Ishikawa (cell line): ENCODE data around the gene ZNF143.

ENCODE experiments used
- CEBPB ChIP-seq: IDR thresholded peaks from 2 replicates; pipeline ENCODE4 v1.6.1; 2012
- EGR1 ChIP-seq: IDR thresholded peaks from 2 replicates; pipeline ENCODE4 v1.6.1; 2012
- EP300 ChIP-seq: IDR thresholded peaks from 2 replicates; pipeline ENCODE4 v1.6.1; 2012; ENCODE audit warnings: borderline replicate concordance
- FOXM1 ChIP-seq: IDR thresholded peaks from 2 replicates; pipeline ENCODE4 v1.6.1; 2012; ENCODE audit warnings: low read depth, borderline replicate concordance
- RAD21 ChIP-seq: IDR thresholded peaks from 2 replicates; pipeline ENCODE4 v1.6.1; 2012; ENCODE audit warnings: low read depth
- TAF1 ChIP-seq: IDR thresholded peaks from 2 replicates; pipeline ENCODE4 v1.6.1; 2012; ENCODE audit warnings: low read depth, mild to moderate bottlenecking
- TCF12 ChIP-seq: IDR thresholded peaks from 2 replicates; pipeline ENCODE4 v1.6.1; 2012; ENCODE audit warnings: low read depth
- TEAD4 ChIP-seq: IDR thresholded peaks from 2 replicates; pipeline ENCODE4 v1.6.1; 2012
- YY1 ChIP-seq: IDR thresholded peaks from 2 replicates; pipeline ENCODE4 v1.6.1; 2012; ENCODE audit warnings: low read depth
- ZBTB7A ChIP-seq: IDR thresholded peaks from 2 replicates; pipeline ENCODE4 v1.6.1; 2012; ENCODE audit warnings: low read depth
- TF ChIP-seq, protein P1 (sequence below): IDR thresholded peaks from 2 replicates; pipeline ENCODE4 v1.6.1; 2012; ENCODE audit warnings: low read depth, mild to moderate bottlenecking
- TF ChIP-seq, protein P2 (sequence below): IDR thresholded peaks from 2 replicates; pipeline ENCODE4 v1.6.1; 2012
- TF ChIP-seq, protein P3 (sequence below): IDR thresholded peaks from 2 replicates; pipeline ENCODE4 v1.6.1; 2012

DNA sequence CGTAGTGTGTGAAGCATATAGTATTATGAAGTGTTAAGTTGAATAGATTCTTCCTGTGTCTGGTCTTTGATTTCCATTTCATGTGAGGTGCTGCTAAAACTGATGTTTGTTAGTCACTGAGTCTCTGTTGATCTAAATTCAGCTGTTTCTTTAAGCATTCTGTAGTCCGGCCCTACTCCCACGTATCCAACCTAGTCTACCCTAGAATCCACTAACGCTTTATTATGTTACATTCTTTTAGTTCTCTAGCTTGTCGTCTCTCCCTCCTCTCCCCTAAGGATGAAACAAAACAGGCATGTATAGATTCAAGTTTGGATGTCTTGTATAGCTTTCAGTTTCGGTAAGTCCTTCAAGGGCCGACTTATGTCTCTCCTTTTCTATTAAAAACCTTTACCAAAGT is 116.7 kb downstream of the ZNF143 start:
- TF ChIP-seq TAF1 (no peak), ZBTB7A (no peak), EP300 (no peak), FOXM1 (no peak), YY1 (no peak), TCF12 (no peak), RAD21 (no peak), CEBPB (no peak), EGR1 (no peak), TEAD4 (no peak)
- TF ChIP-seq, protein P1, sequence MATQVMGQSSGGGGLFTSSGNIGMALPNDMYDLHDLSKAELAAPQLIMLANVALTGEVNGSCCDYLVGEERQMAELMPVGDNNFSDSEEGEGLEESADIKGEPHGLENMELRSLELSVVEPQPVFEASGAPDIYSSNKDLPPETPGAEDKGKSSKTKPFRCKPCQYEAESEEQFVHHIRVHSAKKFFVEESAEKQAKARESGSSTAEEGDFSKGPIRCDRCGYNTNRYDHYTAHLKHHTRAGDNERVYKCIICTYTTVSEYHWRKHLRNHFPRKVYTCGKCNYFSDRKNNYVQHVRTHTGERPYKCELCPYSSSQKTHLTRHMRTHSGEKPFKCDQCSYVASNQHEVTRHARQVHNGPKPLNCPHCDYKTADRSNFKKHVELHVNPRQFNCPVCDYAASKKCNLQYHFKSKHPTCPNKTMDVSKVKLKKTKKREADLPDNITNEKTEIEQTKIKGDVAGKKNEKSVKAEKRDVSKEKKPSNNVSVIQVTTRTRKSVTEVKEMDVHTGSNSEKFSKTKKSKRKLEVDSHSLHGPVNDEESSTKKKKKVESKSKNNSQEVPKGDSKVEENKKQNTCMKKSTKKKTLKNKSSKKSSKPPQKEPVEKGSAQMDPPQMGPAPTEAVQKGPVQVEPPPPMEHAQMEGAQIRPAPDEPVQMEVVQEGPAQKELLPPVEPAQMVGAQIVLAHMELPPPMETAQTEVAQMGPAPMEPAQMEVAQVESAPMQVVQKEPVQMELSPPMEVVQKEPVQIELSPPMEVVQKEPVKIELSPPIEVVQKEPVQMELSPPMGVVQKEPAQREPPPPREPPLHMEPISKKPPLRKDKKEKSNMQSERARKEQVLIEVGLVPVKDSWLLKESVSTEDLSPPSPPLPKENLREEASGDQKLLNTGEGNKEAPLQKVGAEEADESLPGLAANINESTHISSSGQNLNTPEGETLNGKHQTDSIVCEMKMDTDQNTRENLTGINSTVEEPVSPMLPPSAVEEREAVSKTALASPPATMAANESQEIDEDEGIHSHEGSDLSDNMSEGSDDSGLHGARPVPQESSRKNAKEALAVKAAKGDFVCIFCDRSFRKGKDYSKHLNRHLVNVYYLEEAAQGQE: no peak
- TF ChIP-seq, protein P2, sequence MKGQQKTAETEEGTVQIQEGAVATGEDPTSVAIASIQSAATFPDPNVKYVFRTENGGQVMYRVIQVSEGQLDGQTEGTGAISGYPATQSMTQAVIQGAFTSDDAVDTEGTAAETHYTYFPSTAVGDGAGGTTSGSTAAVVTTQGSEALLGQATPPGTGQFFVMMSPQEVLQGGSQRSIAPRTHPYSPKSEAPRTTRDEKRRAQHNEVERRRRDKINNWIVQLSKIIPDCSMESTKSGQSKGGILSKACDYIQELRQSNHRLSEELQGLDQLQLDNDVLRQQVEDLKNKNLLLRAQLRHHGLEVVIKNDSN: no peak
- TF ChIP-seq, protein P3, sequence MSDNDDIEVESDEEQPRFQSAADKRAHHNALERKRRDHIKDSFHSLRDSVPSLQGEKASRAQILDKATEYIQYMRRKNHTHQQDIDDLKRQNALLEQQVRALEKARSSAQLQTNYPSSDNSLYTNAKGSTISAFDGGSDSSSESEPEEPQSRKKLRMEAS: no peak
